Kidney epithelial cell (primary cell): ENCODE measurements around the gene PLSCR1. TPM values are rescaled to one million over a fixed set of nuclear protein-coding genes. Genes with fewer than 3 reads are reported as not detected.
A peak's percentile ranks its signal among the peaks of the same experiment; 100 is the strongest.

ENCODE experiments used
- DNase-seq: peaks from one replicate; pipeline ENCODE4 v3.0.0-alpha.2; 2010; ENCODE audit warnings: low read depth
- H3K27me3 ChIP-seq: 2 replicates; pipeline ENCODE4 v1.6.0; 2011; ENCODE audit warnings: low read length; ENCODE audit not compliant: control insufficient read depth, insufficient read depth
- H3K36me3 ChIP-seq: 2 replicates; pipeline ENCODE4 v1.5.1; 2011; ENCODE audit warnings: low read length; ENCODE audit not compliant: control insufficient read depth, insufficient read depth
- H3K4me3 ChIP-seq: 2 replicates; pipeline ENCODE4 v1.5.1; 2011; ENCODE audit warnings: low read depth, mild to moderate bottlenecking, control low read depth, low read length
- total RNA-seq: library from RNA; depleted of rRNA; stranded (reverse); fragments of >200 nt; gene quantifications from 2 replicates; pipeline ENCODE4 v1.2.3, GENCODE V29; 2015
- TF ChIP-seq, protein P1 (sequence below): IDR thresholded peaks from 2 replicates; pipeline ENCODE4 v1.5.1; 2011; ENCODE audit warnings: mild to moderate bottlenecking, moderate library complexity, low read length, control low read depth, inconsistent platforms; ENCODE audit not compliant: insufficient read depth, poor library complexity, severe bottlenecking

PLSCR1 gene, protein sequence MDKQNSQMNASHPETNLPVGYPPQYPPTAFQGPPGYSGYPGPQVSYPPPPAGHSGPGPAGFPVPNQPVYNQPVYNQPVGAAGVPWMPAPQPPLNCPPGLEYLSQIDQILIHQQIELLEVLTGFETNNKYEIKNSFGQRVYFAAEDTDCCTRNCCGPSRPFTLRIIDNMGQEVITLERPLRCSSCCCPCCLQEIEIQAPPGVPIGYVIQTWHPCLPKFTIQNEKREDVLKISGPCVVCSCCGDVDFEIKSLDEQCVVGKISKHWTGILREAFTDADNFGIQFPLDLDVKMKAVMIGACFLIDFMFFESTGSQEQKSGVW
- total RNA-seq, result 77.7 and 235 TPM in 2 replicates

DNA sequence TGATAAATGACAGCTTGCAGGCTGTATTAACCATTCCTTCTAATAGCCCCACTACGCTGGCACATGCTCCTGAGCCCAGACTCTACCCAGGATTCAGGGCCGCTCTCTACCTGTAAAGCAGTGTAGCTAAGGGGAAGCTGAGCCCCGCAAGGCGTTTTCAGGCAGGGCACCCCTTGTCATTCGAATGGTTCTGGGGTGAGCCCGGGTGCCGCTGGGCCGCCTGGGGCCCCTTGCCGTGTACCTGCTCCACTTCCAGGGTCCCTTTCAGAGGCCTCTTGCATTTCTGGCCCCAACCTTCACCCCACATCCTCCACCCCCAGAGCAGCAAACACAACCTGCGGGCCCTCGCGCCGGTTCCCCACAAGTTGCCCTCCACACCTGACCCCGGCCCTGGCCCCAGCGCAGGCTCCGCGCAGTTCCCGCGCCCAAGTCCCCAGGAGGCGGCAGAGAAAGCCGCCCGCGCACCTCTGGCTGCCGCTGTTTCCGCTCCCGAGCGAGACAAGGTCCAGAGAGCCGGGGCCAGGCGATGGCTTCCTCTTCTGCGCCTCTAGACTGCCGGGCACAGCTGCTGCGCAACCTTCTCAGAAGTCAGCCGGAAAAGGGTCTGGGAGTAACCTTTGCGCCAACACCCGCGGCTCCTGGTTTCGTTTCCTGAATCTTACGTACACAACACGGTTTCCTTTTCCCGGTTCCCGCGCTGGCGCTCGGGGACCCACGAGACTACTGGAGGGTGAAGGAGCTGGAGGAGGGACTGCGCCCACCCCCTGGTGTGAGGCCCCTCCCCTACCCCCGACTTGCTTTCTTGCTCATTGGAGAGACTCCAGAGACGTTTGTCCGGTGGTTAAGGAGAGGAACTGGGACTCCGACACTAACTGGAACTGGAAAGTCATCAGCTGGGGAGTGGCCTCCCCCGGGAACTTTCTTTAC is at the start of gene PLSCR1:
PLSCR1 (minus strand) TSS at position 606 of the 927 bp plus-strand sequence. CDS start 8,055 bp downstream, outside the sequence.
- DNase-seq, result peak; percentile 87
- TF ChIP-seq, protein P1, sequence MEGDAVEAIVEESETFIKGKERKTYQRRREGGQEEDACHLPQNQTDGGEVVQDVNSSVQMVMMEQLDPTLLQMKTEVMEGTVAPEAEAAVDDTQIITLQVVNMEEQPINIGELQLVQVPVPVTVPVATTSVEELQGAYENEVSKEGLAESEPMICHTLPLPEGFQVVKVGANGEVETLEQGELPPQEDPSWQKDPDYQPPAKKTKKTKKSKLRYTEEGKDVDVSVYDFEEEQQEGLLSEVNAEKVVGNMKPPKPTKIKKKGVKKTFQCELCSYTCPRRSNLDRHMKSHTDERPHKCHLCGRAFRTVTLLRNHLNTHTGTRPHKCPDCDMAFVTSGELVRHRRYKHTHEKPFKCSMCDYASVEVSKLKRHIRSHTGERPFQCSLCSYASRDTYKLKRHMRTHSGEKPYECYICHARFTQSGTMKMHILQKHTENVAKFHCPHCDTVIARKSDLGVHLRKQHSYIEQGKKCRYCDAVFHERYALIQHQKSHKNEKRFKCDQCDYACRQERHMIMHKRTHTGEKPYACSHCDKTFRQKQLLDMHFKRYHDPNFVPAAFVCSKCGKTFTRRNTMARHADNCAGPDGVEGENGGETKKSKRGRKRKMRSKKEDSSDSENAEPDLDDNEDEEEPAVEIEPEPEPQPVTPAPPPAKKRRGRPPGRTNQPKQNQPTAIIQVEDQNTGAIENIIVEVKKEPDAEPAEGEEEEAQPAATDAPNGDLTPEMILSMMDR, result no peak

DNA sequence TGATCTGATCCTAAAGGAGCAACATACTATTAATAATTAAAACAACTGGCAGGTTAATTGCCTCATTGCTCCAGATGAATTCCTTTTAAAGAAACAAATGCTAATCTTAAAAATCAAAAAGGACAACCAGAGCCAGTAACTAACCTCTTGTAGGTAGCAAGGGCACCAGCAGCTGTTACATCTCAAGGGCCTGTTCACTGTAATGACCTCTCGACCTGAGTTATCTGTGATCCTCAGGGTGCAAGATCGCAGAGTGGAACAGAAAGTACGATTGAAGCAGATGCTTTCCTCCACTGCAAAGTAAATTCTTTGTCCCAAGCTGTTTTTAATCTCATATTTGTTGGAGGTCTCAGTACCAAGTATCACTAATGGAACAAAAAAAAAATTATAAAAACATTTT is 49.4 kb upstream of the PLSCR1 start:
- H3K36me3 ChIP-seq, result no peaks in the 10 kb centered on the region
- no peak for DNase-seq
- H3K27me3 ChIP-seq, result no peaks in the 10 kb centered on the region
- H3K4me3 ChIP-seq, result no peak overlapping the region
- TF ChIP-seq, protein P1, result no peak

More for the DNA sequence above, at the start of gene PLSCR1:
- Histone ChIP-seq H3K4me3 (peak within 1 kb of the TSS; percentile 71), H3K36me3 (no peaks in the 10 kb centered on the region), H3K27me3 (no peaks in the 10 kb centered on the region)

DNA sequence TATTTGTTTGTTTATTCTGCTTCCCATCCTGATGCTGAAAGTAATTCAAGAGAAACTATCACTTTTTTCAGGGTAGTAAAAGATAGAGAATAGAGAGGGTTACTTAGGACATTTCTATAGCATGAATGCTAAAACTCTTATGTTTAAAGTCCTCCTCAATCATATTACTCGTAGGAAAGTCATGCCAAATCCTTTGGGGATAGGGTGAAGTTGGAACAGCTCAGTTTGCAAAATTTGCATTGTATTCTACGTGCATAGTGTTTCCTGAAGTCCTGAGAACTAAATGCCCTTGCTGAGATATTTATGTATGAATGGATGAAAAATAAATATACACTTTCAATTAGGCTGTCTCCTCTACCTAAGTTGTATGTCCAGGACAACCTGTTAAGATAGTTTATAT is 46.1 kb upstream of the PLSCR1 start:
- TF ChIP-seq, protein P1, result no peak
- H3K4me3 ChIP-seq, result no peak overlapping the region
- no peaks in the 10 kb centered on the region for H3K27me3 ChIP-seq
- no peaks in the 10 kb centered on the region for H3K36me3 ChIP-seq
- DNase-seq, result no peak

DNA sequence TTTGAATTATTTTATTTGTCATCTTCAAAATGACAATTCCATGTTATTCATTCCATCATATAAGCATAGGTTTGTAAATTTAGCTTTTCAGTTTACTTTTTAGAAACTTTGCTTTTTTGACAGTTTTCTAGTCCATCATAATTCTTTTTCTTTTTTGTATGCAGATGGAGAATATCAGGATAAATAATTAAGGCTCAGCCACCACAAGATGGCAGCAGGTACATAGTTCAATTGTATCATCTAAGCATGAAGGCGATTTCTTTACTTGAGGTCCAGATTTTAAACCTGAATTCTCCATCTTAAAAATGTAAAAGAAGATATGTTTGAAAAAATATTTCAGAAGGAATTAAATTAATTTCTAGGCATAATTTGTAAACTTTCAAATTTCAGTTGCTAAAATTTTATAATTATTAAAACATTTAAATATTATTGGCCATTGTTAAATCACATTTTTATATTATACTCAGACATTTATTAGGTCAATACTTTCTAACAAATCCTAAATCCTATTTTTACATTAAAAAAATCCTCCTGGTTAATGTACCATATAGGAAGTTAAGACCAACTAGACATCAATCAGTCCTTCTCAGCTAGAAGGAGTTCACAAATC is 45.6 kb upstream of the PLSCR1 start:
- no peaks in the 10 kb centered on the region for H3K27me3 ChIP-seq
- no peaks in the 10 kb centered on the region for H3K36me3 ChIP-seq
- no peak for DNase-seq
- TF ChIP-seq, protein P1, result peak; percentile 51
- no peak overlapping the region for H3K4me3 ChIP-seq

DNA sequence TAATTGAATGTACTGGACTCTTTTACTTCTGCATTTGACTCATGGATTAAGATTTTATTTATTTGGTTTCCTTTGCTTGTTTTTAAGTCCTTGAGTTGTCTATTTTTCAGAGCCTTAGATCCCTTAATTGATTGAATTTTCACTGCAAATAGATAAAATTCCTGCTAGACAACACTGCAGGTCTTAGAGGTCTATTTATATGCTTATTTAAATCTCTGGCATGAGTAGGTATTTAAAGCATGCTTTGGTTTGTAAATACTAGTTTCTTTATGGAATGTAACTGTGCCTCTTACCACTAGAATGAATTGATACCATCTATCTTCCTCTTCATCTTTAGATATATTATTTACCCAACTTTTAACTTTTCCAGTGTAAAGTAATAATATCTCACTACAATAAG is 40.7 kb upstream of the PLSCR1 start:
- TF ChIP-seq, protein P1, result no peak
- Histone ChIP-seq H3K36me3 (no peaks in the 10 kb centered on the region), H3K27me3 (no peaks in the 10 kb centered on the region), H3K4me3 (no peak overlapping the region)
- no peak for DNase-seq
